DMS153 treated with DMSO at 0.1 percent for 48 hours (cell line): ENCODE data around the gene UGGT2.
"Not testable (repeated sequence)": the region's sequence is repeated elsewhere in the genome, so short reads cannot be mapped to it uniquely, and the experiment has no call there.

Experiments used
- DNase-seq: peaks from one replicate; lab custom pipeline; 2025; ENCODE audit not compliant: unreplicated experiment; lab: John Stamatoyannopoulos, UW

UGGT2 gene

DNA sequence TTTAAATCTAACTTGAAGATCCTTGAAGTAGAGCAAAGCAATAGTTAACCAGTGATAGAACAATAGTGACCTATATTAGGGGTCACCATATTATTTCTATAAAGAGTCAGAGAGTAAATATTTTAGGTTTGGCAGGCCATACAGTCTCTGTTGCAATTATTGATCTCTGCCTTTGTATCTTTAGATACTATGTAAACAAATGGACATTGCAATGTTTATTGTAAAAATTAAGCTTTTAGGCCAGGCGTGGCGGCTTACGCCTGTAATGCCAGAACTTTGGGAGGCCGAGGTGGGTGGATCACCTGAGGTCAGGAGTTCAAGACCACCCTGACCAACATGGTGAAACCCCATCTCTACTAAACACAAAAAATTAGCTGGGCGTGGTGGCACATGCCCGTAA lies 80.5 kb downstream of the UGGT2 start:
- DNase-seq = not testable (repeated sequence)

DNA sequence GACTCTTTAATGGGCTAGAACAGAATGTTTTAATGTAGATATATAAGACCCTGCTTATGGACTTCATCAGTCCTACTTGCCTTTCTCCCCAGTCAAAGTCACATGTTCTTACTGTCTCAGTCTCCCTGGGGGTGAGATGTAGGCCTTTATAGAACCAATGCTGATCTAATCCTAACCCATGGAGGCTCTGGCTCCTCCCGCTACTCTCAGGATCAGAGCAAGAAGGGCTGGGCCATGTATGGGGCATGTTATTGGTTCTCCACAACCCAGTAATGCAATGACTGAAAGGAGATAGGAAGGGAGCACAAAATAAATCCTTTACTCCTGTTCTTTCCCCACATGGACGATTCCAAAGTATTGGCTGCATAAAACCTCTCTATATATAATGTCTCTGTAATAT lies 82.3 kb downstream of the UGGT2 start:
- DNase-seq = no peak

DNA sequence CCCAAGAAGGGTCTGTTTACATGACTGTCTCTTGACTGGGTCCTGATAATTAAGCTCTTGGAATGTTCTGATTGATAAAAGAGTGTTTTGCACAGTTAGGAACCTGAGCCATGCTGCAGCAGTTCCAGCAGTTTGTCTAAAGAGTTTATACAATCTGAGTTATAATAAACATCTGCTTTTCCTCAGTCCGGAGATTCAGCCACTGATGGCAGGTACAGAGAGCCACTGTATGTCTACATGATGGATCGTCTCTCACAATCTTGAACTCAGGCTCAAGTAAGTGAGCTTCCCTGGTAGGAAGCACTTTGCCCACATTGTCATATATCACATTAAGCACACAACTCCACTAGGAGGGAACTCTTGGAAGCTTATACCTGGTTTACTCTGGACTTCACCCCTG lies 84.3 kb downstream of the UGGT2 start:
- DNase-seq = no peak

DNA sequence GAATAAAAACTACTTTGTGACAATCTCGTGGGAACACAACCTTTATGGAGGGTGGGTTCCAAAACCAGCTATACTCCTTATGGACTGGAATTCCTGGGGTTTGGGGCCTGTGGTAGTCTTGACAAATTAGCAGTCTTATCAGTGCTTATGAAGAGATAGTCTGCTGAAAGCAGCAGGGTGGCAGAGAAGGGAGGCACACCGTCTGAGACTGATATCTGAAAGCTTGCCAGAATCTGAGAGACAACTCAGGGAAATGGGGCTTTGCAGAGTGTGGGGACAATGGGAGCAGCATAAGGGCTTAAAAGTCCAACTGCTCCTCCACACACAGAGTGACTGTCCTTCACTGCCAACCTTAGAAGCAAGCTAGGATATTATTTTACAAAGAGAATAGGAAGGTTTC lies 95.9 kb downstream of the UGGT2 start:
- no peak for DNase-seq

DNA sequence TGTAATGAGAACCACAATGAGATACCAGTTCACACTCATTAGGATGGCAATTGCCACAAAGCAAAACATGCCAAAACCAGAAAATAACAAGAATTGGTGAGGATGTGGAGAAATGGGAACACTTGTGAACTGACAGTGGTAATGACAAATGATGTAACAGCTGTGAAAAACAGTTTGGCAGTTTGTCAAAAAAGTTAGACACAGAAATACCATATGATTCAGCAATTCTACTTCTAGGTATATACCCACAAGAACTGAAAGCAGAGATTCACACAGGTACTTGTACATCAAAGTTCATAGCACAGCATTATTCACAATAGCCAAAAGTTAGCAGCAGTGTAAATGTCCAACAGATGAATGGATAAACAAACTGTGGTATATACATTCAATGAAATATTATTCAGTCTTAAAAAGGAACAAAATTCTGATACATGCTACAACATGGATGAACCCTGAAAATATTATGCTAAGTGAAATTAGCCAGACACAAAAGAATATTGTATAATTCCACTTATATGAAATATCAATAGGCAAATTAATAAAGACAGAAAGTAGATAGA lies 96.5 kb downstream of the UGGT2 start:
- DNase-seq = no peak

DNA sequence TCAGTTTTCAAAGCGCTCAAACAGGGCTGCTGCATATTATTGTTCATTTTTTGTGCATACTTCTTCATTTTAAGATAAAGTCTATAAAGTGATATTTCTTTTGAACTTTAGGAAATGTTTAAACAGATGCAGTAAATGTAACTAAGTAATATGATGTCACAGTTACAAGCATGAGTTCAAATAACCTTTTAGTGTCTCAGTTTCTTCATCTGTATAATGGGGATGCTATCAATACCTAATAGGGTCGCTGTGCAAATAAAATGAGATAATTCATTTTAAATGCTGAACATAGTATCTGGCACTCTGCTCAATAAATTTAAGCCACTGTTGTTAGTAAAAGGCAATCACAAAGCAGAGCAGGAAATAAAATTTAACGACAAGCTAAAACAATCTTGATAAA lies 97.5 kb downstream of the UGGT2 start:
- no peak for DNase-seq

DNA sequence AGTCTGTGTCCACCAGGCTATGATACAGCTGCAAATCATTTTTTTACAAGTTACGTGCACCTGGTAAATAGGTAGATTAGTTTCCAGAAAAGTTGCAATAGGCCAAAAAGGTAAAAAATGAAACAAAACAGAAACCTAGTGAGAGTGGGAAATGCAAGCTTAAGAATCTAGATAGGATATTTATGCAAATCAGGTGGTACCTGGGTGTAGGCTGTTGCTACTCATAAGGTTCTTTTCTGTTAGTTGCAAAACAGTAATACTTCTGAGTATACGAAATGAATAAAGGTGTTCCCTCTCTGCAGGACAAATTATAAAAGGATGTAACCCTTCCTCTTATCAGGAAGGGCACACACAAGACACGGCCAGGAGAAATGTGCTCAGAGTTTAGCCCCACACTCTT lies 97.9 kb downstream of the UGGT2 start:
- DNase-seq = no peak

DNA sequence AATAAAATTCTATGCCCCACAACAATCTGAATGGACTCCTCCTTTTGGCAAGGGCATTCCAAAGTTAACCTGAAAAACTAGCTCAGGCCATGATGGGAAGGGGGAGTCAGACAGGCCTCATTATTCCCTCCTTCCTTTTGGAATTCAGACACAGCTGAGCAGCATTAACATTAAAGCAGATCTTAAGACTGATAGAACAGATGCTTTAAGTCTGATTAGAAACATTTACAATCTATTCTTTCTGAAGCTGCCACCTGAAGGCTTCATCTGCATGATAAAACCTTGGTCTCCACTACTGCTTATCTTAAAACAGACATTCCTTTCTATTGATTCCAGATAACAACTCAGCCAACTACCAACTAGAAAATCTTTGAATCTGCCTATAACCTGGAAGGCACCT lies 98.9 kb downstream of the UGGT2 start:
- DNase-seq = no peak

DNA sequence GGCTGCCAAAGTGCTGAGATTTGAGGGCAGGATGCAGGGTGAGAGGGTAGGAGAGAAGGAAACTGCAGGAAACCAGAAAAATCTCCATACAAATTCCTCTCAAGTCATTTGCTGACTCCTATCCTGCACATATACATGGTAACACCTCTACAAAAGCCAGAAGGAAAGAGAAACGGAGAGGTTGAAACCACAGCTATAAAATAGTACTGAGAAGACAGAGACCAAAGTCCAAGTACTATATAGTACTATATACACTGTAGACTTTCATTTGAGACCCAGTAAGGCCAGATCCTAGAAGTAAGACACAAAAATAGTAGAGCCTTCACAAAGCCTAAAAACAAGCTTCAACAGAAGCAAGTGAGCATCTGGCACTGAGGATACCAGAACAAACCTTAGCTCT lies 103.1 kb downstream of the UGGT2 start:
- no peak for DNase-seq

DNA sequence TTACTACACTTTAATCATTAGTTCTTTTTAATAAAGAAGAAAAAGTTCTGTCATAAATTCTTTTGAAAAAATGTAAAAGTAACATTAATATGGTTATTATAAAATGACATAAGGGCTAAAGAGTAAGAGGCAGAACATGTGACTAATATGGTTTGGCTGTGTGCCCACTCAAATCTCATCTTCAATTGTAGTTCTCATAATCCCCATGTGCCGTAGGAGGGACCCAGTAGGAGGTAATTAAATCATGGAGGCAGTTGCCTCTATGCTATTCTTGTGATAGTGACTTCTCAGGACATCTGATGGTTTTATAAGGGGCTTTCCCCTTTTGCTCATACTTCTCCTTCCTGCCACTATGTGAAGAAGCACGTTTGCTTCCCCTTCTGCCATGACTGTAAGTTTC lies 104.5 kb downstream of the UGGT2 start:
- DNase-seq = no peak

DNA sequence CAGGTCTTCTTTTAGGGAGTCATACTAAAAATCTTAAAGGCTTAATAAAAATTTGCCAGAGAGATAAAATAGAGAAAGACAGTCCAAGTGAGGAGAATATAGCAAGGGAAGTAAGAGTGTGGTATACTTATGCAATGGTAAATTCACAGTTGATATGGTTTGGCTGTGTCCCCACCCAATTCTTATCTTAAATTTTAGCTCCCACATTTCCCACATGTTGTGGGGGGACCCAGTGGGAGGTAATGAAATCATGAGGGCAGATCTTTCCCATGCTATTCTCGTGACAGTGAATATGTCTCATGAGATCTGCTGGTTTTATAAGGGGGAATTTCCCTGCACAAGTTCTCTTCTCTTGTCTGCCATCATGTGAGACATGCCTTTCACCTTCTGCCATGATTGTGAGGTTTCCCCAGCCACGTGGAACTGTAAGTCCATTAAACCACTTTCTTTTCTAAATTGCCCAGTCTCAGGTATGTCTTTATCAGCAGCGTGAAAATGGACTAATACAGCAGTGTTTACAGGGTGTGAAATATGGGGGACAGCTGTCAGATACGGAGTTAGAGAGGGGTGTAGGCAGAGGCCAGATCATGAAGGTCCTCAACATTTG lies 115.4 kb downstream of the UGGT2 start:
- no peak for DNase-seq

DNA sequence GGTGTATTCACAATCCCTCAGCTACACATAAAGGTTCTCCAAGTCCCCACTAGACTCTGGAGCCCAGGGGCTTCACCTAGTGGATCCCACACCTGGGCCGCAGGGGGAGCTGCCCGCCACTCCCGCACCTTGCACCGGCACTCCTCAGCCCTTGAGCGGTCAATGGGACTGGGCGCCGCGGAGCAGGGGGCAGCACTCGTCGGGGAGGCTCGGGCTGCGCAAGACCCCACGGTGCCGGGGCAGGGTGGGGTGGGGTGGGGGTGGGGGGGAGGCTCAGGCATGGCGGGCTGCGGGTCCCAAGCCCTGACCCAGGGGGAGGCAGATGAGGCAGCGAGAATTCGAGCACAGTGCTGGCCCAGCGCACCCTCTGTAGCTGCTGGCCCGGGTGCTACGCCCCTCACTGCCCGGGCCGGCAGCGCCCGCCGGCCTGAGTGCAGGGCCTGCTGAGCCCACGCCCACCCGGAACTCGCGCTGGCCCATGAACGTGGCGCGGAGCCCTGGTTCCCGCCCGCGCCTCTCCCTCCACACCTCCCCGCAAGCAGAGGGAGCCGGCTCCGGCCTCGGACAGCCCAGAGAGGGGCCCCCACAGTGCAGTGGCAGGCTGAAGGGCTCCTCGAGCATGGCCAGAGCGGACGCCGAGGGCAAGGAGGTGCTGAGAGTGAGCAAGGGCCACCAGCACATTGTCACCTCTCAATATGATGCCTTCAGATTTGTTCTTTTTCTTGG lies 121.7 kb downstream of the UGGT2 start:
- DNase-seq = no peak

DNA sequence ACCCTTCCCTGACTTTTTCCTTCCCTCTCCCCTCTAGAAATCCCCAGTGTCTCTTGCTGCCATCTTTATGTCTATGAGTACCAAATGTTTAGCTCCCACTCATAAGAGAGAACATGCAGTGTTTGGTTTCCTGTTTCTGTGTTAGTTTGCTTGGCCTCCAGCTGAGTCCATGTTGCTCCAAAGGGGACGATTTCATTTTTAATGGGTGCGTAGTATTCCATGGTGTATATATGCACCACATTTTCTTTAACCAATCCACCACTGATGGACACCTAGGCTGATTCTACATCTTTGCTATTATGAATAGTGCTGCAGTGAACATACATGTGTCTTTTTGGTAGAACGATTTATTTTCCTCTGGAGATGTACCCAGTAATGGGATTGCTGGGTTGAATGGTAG lies 123.8 kb downstream of the UGGT2 start:
- DNase-seq = no peak

DNA sequence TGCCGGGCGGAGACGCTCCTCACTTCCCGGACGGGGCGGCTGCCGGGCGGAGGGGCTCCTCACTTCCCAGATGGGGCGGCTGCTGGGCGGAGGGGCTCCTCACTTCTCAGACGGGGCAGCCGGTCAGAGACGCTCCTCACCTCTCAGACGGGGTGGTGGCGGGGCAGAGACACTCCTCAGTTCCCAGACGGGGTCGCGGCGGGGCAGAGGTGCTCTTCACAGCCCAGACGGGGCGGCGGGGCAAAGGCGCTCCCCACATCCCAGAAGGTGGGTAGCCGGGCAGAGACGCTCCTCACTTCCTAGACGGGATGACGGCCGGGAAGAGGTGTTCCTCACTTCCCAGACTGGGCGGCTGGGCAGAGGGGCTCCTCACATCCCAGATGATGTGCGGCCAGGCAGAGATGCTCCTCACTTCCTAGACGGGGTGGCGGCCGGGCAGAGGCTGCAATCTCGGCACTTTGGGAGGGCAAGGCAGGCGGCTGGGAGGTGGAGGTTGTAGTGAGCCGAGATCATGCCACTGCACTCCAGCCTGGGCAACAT lies 124.8 kb downstream of the UGGT2 start:
- DNase-seq = not testable (repeated sequence)

DNA sequence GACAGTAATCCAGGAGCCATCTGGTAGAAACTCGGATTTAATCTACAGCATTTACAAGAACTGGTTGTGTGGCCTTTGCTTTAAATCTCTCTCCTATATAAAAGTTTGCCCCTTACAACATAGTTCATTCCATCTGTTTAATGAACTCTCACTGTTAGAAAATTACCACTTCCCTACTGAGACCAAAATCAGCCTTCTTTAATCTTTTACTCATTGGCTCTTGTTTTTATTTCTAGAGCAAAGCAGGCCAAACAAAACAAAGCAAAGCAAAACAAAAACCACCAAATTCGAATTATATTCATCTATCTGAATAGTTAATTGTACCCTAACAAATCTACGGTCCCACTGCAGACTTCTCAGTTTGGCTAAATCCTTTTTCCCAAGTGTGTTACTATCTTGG lies 127.0 kb downstream of the UGGT2 start:
- DNase-seq = no peak

DNA sequence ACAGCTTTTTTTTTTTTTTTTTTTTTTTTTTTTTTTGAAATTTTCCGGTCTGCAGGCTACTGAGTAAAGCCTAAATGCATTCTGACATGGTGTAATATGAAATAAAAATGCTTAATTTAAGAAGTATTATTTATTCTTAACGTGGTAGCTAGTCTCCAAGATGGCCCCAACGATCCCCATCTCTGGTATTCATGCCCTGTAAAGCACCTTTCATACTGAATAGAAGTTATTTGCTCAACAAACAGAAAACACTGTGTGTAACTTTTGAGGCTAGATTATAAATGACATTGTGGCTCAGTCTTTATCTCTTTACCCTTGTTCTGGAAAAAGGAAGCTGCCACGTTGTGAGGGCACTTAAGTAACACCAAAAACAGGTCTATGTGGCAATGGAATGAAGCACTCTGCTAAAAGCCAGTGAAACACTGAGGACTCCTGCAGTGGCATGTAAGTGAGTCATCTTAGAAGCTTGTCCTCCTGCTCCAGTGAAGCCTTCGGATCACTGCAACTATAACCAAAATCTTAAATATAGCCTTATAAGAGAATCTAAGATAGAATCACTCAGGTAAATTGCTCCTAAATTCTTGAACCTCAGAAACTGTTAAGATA lies 128.7 kb downstream of the UGGT2 start:
- no peak for DNase-seq

DNA sequence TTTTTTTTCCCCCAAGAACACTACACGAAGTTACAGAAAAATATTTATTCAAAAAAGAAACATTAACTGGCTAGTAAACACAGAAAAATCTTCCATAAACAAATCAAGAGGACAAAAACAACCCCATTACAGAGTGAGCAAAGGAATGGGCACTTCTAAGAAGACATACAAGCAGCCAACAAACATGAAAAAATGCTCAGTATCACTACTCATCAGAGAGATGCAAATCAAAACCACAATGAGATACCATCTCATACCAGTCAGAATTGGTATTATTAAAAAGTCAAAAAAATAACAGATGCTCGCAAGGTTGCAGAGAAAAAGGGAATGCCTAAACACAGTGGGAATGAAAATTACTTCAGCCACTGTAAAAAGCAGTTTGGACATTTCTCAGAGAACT lies 131.7 kb downstream of the UGGT2 start:
- no peak for DNase-seq

DNA sequence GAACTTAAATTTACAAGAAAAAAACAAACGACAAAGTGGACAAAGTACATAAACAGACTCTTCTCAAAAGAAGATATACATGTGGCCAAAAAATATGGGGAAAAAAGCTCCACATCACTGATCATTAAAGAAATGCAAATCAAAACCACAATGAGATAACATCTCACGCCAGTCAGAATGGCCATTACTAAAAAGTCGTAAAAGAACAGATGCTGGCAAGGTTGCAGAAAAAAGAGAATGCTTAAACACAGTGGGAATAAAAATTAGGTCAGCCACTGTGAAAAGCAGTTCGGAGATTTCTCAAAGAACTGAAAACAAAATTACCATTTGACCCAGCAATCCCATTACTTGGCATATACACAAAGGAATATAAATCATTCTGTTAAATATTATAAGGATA lies 132.7 kb downstream of the UGGT2 start:
- no peak for DNase-seq

DNA sequence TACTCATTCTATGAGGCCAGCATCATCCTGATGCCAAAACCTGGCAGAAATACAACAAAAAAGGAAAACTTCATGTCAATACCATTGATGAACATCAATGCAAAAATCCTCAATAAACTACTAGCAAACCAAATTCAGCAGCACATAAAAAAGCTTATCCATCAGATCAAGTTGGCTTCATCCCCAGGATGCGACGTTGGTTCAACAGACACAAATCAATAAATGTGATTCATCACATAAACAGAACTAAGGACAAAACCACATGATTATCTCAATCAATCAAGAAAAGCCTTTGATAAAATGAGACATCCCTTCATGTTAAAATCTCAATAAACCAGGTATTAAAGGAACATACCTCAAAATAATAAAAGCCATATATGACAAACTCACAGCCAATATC lies 134.3 kb downstream of the UGGT2 start:
- no peak for DNase-seq

DNA sequence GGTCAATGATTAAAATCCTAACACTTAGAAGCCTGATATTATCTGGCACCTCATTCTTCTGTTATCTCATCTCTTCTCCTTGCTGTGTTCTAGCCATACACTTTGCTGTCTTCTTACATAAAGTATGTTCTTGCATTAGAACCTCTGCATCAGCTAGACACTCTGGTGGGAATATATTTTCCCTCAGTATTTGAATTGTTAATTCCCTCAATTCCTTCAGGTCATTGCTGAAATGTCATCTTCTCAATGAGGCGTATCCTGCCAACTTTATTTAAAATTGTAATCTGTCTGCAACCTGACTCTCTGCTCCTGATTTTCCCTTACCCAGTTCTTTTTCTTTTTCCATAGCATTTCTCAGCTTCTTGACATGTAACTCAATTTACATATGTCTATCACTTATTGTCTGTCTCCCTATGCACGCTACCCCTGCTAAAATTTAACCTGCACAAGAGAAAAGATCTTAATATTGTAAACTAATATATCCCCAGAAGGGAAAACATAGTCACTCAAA lies 138.2 kb downstream of the UGGT2 start:
- no peak for DNase-seq

DNA sequence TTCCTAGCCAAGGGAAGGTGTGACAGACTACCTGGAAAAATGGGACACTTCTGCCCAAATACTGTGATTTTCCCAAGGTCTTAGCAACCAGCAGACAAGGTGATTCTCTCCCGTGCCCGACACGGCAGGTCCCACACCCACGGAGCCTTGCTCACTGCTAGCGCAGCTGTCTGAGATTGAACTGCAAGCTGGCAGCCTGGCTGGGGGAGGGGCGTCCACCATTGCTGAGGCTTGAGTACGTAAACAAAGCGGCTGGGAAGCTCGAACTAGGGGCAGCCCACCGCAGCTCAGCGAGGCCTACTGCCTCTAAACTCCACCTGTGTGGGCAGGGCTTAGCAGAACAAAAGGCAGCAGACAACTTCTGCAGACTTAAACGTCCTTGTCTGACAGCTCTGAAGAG lies 146.2 kb downstream of the UGGT2 start:
- DNase-seq = no peak

DNA sequence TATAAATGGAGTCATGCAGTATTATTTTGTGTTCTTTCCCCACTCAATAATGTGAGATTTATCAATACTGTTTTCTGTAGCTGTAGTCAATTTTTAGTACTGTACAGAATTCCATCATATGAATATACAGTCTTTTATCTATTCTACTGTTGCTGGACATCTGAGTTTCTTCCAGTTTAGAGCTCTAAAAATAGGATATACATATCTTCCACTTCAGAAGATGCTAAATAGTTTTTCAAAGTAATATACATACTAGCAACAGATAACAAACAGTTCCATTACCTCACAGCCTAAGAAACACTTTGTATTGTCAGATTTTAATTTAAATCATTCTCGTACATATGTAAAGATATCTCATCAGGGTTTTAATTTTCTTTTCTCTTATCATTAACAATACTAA lies 149.6 kb downstream of the UGGT2 start:
- DNase-seq = no peak
